Transverse colon (tissue), 4 donors: ENCODE data around the gene HEG1. TPM values are rescaled to one million over a fixed set of nuclear protein-coding genes. Genes with fewer than 3 reads are reported as not detected.

Source experiments
- DNase-seq: peaks from one replicate; pipeline ENCODE4 v3.0.0-alpha.2; 2019
- H3K27ac ChIP-seq, 4 donors: fragments of 200-600 bp; sonication (generic); 2 replicates each; pipeline ENCODE4 v1.5.1; 2016 to 2018; ENCODE audit warnings: inconsistent platforms in 4 of 4
- H3K27me3 ChIP-seq: fragments of 200-600 bp; sonication (generic); 2 replicates; pipeline ENCODE4 v1.5.1; 2017; ENCODE audit warnings: inconsistent platforms
- H3K36me3 ChIP-seq, 4 donors: fragments of 200-600 bp; sonication (generic); 2 replicates each; pipeline ENCODE4 v1.5.1; 2017 to 2019; ENCODE audit warnings: inconsistent platforms in 4 of 4
- H3K4me1 ChIP-seq, 4 donors: fragments of 200-600 bp; sonication (generic); 2 replicates each; pipeline ENCODE4 v1.5.1; 2017 to 2020; ENCODE audit warnings: inconsistent platforms in 4 of 4
- H3K4me3 ChIP-seq, 4 donors: fragments of 200-600 bp; sonication (generic); 1 replicate in 1 of 4; 2 replicates in 3 of 4; pipeline versions ENCODE4 v1.5.1 to v1.6.1; 2017 to 2019; ENCODE audit warnings: inconsistent platforms in 4 of 4
- H3K9me3 ChIP-seq, 2 donors: fragments of 200-600 bp; sonication (generic); 2 replicates each; pipeline ENCODE4 v1.5.1; 2017 to 2019; ENCODE audit warnings: inconsistent platforms in 2 of 2
- EP300 ChIP-seq: sonication (generic); formaldehyde crosslinking; IDR thresholded peaks from one replicate; pipeline ENCODE4 v1.6.1; 2017; ENCODE audit warnings: antibody characterized with exemption, low read depth
- POLR2A ChIP-seq: fragments of 450-650 bp; IDR thresholded peaks from one replicate; pipeline ENCODE4 v1.6.1; 2016; ENCODE audit warnings: antibody characterized with exemption, mild to moderate bottlenecking, moderate library complexity
- POLR2AphosphoS5 ChIP-seq, 3 donors: sonication (generic); formaldehyde crosslinking; IDR thresholded peaks; one replicate each; pipeline ENCODE4 v1.6.1; 2016; ENCODE audit warnings: antibody characterized with exemption in 3 of 3
- WGBS, 2 donors: methylation state at CpG; one replicate each; pipeline ENCODE4 v1.1.5; 2018; ENCODE audit warnings: low coverage in 1 of 2; 5-methylcytosine and 5-hydroxymethylcytosine counted together
- in situ Hi-C, 4 donors: fragments of 200-750 bp; cut with MboI; loops; one replicate each; pipeline versions ENCODE4 v1.15.0 to v1.15.1; 2017; ENCODE audit warnings: low sequenced_read_pairs in 3 of 4, low pct_ligation_motif_present in 1 of 4, low pct_unique_long_range_greater_than_20kb in 1 of 4
- intact Hi-C: fragments of 100-400 bp; cut with DNase I; formaldehyde crosslinking; loops from one replicate; pipeline ENCODE4 v1.15.1; 2023; ENCODE audit warnings: low total_unique reads
- total RNA-seq, 4 donors: library from RNA; depleted of rRNA; stranded (reverse); fragments of >200 nt; gene quantifications; one replicate each; pipeline ENCODE4 v1.1.0, GENCODE V29; 2016
- TF ChIP-seq, protein P1 (sequence below), 5 experiments: fragments of 200-600 bp in 3 of 5; fragments of 450-650 bp in 2 of 5; sonication (generic) in 3 of 5; IDR thresholded peaks; 1 replicate in 2 of 5; 2 replicates in 3 of 5; pipeline ENCODE4 v1.5.1; 2016 to 2017; ENCODE audit warnings: antibody characterized with exemption in 5 of 5, inconsistent platforms in 3 of 5, mild to moderate bottlenecking in 2 of 5, moderate library complexity in 1 of 5

Gene HEG1
- total RNA-seq, 4 donors from 2014 or later, result 8.9 to 97.3 (median 10.6) TPM

- Histone ChIP-seq H3K27ac (peak overlapping the region; percentile 87 to 90 (median 89)), H3K36me3 (no peaks in the 10 kb centered on the region), H3K27me3 (peaks cover 5% of the 10 kb centered on the region), H3K4me1 (peaks cover 31 to 63% (median 36%) of the 10 kb centered on the region in 4 donors), H3K4me3 (peak overlapping the region in 3 of 4 donors; percentile 5 to 32 (median 7)), H3K9me3 (no peaks in the 10 kb centered on the region)
- in situ Hi-C loops (no loop called here), intact Hi-C loops (loop anchor here (5.0 kb wide), 1 partner anchor 50 kb away; no protein-coding TSS in a partner anchor)
- peak; percentile 30 for DNase-seq
- WGBS, 2 donors, result 26 to 32% methylated on average over 5 to 14 of the region's 14 CpGs
- TF ChIP-seq POLR2AphosphoS5 (IDR thresholded peaks at IDR 0.05) (no peak), EP300 (no peak), POLR2A (no peak)
- TF ChIP-seq, protein P1, sequence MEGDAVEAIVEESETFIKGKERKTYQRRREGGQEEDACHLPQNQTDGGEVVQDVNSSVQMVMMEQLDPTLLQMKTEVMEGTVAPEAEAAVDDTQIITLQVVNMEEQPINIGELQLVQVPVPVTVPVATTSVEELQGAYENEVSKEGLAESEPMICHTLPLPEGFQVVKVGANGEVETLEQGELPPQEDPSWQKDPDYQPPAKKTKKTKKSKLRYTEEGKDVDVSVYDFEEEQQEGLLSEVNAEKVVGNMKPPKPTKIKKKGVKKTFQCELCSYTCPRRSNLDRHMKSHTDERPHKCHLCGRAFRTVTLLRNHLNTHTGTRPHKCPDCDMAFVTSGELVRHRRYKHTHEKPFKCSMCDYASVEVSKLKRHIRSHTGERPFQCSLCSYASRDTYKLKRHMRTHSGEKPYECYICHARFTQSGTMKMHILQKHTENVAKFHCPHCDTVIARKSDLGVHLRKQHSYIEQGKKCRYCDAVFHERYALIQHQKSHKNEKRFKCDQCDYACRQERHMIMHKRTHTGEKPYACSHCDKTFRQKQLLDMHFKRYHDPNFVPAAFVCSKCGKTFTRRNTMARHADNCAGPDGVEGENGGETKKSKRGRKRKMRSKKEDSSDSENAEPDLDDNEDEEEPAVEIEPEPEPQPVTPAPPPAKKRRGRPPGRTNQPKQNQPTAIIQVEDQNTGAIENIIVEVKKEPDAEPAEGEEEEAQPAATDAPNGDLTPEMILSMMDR (IDR thresholded peaks at IDR 0.05), result no peak
These were observed 3.8 kb downstream of the HEG1 start for GRCh38 chr3:125051715-125052581.

GRCh38 chr3:125051205-125051604, 4.6 kb downstream of the HEG1 start:
- Histone ChIP-seq H3K4me3 (no peak overlapping the region), H3K27me3 (no peaks in the 10 kb centered on the region), H3K4me1 (peaks cover 23 to 56% (median 30%) of the 10 kb centered on the region in 4 donors), H3K36me3 (no peaks in the 10 kb centered on the region), H3K27ac (peak overlapping the region; percentile 87 to 90 (median 89)), H3K9me3 (no peaks in the 10 kb centered on the region)
- 71 to 75% methylated on average over 7 of the region's 7 CpGs for WGBS, 2 donors
- intact Hi-C loops (loop anchor here (5.0 kb wide), 1 partner anchor 49 kb away; no protein-coding TSS in a partner anchor), in situ Hi-C loops (no loop called here)
- no peak for DNase-seq
- TF ChIP-seq EP300 (no peak), POLR2AphosphoS5 (IDR thresholded peaks at IDR 0.05) (no peak), POLR2A (no peak)
- TF ChIP-seq, protein P1 (IDR thresholded peaks at IDR 0.05), result no peak

GRCh38 chr3:125050488-125051090, 5.2 kb downstream of the HEG1 start:
- intact Hi-C loops, result loop anchor here (5.0 kb wide), 1 partner anchor 48 kb away; no protein-coding TSS in a partner anchor
- WGBS, 2 donors, result 86 to 91% methylated on average over 6 of the region's 6 CpGs
- in situ Hi-C loops, result no loop called here

More at GRCh38 chr3:125050488-125051090, 5.2 kb downstream of the HEG1 start:
- no peak overlapping the region for H3K27ac ChIP-seq
- no peak overlapping the region for H3K4me3 ChIP-seq
- DNase-seq, result no peak
- TF ChIP-seq POLR2A (no peak), EP300 (no peak), POLR2AphosphoS5 (IDR thresholded peaks at IDR 0.05) (no peak)
- TF ChIP-seq, protein P1 (IDR thresholded peaks at IDR 0.05), result no peak
- H3K4me1 ChIP-seq, result peaks cover 23 to 53% (median 31%) of the 10 kb centered on the region in 4 donors
- H3K27me3 ChIP-seq, result no peaks in the 10 kb centered on the region
- no peaks in the 10 kb centered on the region for H3K9me3 ChIP-seq
- no peaks in the 10 kb centered on the region for H3K36me3 ChIP-seq
